ENCODE results near the gene HSD17B14. TPM values are rescaled to one million over a fixed set of nuclear protein-coding genes. Genes with fewer than 3 reads are reported as not detected.
A peak's percentile ranks its signal among the peaks of the same experiment; 100 is the strongest.

HSD17B14 gene
- total RNA-seq, 2 experiments from 2014 or later: 0.93 to 1.3 TPM

GRCh38 chr19:48861313-48861712 is 25.0 kb upstream of the HSD17B14 start:
- H3K27ac Mint-ChIP-seq: no peak overlapping the region
- DNase-seq (no peak), ATAC-seq (ENCODE audit: poor library complexity) (no peak)
- H3K9me3 ChIP-seq (ENCODE audit: control insufficient read depth in 1 of 2, insufficient read depth in 1 of 2, low read length in 2 of 2): no peaks in the 10 kb centered on the region
- POLR2A ChIA-PET: no interaction called here
- TF ChIP-seq, protein P1, sequence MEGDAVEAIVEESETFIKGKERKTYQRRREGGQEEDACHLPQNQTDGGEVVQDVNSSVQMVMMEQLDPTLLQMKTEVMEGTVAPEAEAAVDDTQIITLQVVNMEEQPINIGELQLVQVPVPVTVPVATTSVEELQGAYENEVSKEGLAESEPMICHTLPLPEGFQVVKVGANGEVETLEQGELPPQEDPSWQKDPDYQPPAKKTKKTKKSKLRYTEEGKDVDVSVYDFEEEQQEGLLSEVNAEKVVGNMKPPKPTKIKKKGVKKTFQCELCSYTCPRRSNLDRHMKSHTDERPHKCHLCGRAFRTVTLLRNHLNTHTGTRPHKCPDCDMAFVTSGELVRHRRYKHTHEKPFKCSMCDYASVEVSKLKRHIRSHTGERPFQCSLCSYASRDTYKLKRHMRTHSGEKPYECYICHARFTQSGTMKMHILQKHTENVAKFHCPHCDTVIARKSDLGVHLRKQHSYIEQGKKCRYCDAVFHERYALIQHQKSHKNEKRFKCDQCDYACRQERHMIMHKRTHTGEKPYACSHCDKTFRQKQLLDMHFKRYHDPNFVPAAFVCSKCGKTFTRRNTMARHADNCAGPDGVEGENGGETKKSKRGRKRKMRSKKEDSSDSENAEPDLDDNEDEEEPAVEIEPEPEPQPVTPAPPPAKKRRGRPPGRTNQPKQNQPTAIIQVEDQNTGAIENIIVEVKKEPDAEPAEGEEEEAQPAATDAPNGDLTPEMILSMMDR (IDR thresholded peaks at IDR 0.05): no peak
- H3K27me3 ChIP-seq (ENCODE audit: control insufficient read depth in 1 of 2, insufficient read depth in 2 of 2, low read length in 2 of 2): no peaks in the 10 kb centered on the region
- peaks cover 20% of the 10 kb centered on the region for H3K4me1 ChIP-seq (ENCODE audit: insufficient read depth, low read length)
- no peaks in the 10 kb centered on the region for H3K9me3 Mint-ChIP-seq
- H3K27ac ChIP-seq (ENCODE audit: low read depth in 1 of 2, low read length in 2 of 2): no peak overlapping the region
- H3K4me1 Mint-ChIP-seq (ENCODE audit: low read depth): peaks cover 5% of the 10 kb centered on the region
- H3K36me3 Mint-ChIP-seq (ENCODE audit: low read depth): no peaks in the 10 kb centered on the region
- CTCF ChIA-PET: no interaction called here
- intact Hi-C loops (cut with DNase I, micrococcal nuclease): no loop called here
- H3K36me3 ChIP-seq (ENCODE audit: insufficient read depth, low read length): no peaks in the 10 kb centered on the region
- H3K4me3 ChIP-seq (ENCODE audit: low read length): no peak overlapping the region
- no peaks in the 10 kb centered on the region for H3K27me3 Mint-ChIP-seq
- H3K4me3 Mint-ChIP-seq: no peak overlapping the region

DNA sequence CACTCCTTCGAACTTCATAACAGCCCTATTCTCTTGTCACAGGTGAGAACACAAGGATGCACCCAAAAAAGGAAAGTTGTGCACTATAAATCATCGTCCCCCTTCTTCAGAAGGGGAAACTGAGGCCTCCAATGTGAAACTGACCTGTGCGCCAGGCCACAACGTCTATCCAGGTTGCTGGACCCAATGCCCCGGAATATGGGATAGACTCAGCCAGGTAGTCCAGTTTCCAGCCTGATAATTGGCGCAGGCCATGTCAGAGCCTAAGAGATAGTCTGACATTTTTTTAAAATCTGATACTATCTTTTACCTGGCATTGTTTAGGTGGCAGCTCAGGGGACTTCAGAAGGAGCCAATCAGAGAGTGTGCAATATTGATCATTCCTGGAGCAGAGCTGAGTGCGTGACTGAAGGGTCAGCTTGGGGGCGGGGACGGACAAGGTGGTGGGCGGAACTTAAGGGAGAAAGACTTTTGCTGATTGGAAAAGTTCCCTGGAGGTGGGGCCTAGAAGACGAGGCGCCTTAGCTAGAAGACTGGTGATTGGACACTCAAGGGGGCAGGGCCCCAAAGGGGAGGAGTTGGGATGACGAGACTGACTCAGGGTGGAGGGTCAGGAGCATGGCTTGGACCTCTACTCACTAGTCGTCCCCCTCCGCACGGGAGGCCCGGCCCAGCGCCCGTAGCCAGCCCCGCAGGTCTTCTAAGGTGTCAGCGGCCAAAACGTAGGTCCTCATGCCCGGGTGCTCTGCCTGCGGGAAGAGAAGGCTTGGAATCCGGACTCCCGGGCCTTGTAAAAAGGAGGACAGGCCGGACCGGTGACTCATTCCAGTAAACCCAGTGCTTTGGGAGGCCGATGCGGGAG is 23.7 kb upstream of the HSD17B14 start:
- intact Hi-C loops (cut with DNase I, micrococcal nuclease): loop anchor here in 1 of 2 experiments (5.0 kb wide), 2 partner anchors 42 to 107 kb away; partner anchors contain the start of genes FTL and NUCB1

DNA sequence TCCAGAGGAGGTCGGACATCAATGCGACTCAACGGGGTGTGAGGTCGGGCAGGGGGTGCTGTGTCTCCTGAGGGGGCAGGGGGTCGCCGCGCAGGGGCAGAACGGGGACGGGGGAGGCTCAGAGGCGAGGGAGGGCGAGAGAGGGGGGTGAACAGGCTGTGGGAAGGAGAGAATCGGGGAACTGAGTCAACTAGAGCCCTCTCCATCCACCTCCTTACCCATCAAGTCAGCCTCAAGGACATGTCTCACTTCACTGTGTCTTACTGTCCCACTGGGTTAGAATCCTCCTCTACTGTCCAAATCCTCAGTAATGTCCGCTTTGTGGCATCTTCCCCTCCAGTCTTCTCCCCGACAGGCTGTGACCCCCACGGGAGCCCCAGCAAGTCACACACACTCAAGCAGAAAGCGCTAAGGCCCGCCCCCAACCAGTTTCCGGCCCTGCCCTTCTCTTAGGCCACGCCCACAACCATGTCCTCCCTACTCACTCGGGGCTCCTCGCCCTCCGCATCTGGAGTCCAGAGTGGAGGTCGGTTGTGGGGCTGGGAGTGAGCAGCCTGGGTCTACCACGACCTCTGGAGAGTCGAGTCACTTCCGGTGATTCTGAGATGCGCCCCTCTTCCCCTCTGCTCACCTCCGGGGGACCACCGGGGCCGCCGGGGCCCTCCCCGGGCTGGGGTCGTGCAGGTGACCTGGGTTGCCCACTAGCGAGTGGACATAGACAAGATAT is 22.9 kb upstream of the HSD17B14 start:
- TF ChIP-seq, protein P1 (IDR thresholded peaks at IDR 0.05): no peak
- H3K36me3 Mint-ChIP-seq (ENCODE audit: low read depth): no peaks in the 10 kb centered on the region
- H3K27me3 Mint-ChIP-seq: no peaks in the 10 kb centered on the region
- H3K9me3 ChIP-seq (ENCODE audit: control insufficient read depth in 1 of 2, insufficient read depth in 1 of 2, low read length in 2 of 2): no peaks in the 10 kb centered on the region
- H3K27ac Mint-ChIP-seq: peak overlapping the region; percentile 47
- H3K9me3 Mint-ChIP-seq: no peaks in the 10 kb centered on the region
- peaks cover 5% of the 10 kb centered on the region for H3K4me1 Mint-ChIP-seq (ENCODE audit: low read depth)
- ATAC-seq (ENCODE audit: poor library complexity): peak; percentile 83
- no peaks in the 10 kb centered on the region for H3K36me3 ChIP-seq (ENCODE audit: insufficient read depth, low read length)
- ChIA-PET POLR2A (interaction anchor here (1.0 to 1.5 kb wide), 5 partner anchors 13 to 106 kb away, joined by 4 to 7 read pairs (median 4); partner anchors contain the start of genes NUCB1 and PPP1R15A), CTCF (interaction anchor here (1.8 kb wide), 1 partner anchor 16 kb away, joined by 7 read pairs; no protein-coding TSS in a partner anchor)
- H3K4me1 ChIP-seq (ENCODE audit: insufficient read depth, low read length): peaks cover 20% of the 10 kb centered on the region
- DNase-seq: peak; percentile 64 to 89 (median 78)
- H3K4me3 ChIP-seq (ENCODE audit: low read length): peak overlapping the region; percentile 51
- peak overlapping the region; percentile 95 for H3K4me3 Mint-ChIP-seq
- no peak overlapping the region for H3K27ac ChIP-seq (ENCODE audit: low read depth in 1 of 2, low read length in 2 of 2)
- intact Hi-C loops (cut with DNase I, micrococcal nuclease): loop anchor here (1.0 to 5.0 kb wide), 3 partner anchors 13 to 108 kb away; partner anchors contain the start of genes PPP1R15A (in 2 of the 2), FTL (in 1 of the 2) and NUCB1 (in 1 of the 2)
- no peaks in the 10 kb centered on the region for H3K27me3 ChIP-seq (ENCODE audit: control insufficient read depth in 1 of 2, insufficient read depth in 2 of 2, low read length in 2 of 2)

More for the DNA sequence above, 23.7 kb upstream of the HSD17B14 start:
- ChIA-PET POLR2A (interaction anchor here (0.5 to 0.7 kb wide), 2 partner anchors 77 to 105 kb away, joined by 3 read pairs; no protein-coding TSS in a partner anchor), CTCF (interaction anchor here (1.8 kb wide), 1 partner anchor 15 kb away, joined by 7 read pairs; no protein-coding TSS in a partner anchor)
- no peaks in the 10 kb centered on the region for H3K36me3 ChIP-seq (ENCODE audit: insufficient read depth, low read length)
- Mint-ChIP-seq H3K36me3 (ENCODE audit: low read depth) (no peaks in the 10 kb centered on the region), H3K27ac (no peak overlapping the region), H3K27me3 (no peaks in the 10 kb centered on the region), H3K9me3 (no peaks in the 10 kb centered on the region), H3K4me3 (peak overlapping the region; percentile 65), H3K4me1 (ENCODE audit: low read depth) (peaks cover 5% of the 10 kb centered on the region)
- no peak for ATAC-seq (ENCODE audit: poor library complexity)
- H3K4me3 ChIP-seq (ENCODE audit: low read length): peak overlapping the region; percentile 51
- H3K9me3 ChIP-seq (ENCODE audit: control insufficient read depth in 1 of 2, insufficient read depth in 1 of 2, low read length in 2 of 2): no peaks in the 10 kb centered on the region
- DNase-seq: peak in 1 of 14 experiments; percentile 58
- no peak overlapping the region for H3K27ac ChIP-seq (ENCODE audit: low read depth in 1 of 2, low read length in 2 of 2)
- no peaks in the 10 kb centered on the region for H3K27me3 ChIP-seq (ENCODE audit: control insufficient read depth in 1 of 2, insufficient read depth in 2 of 2, low read length in 2 of 2)
- TF ChIP-seq, protein P1 (IDR thresholded peaks at IDR 0.05): no peak
- H3K4me1 ChIP-seq (ENCODE audit: insufficient read depth, low read length): peaks cover 20% of the 10 kb centered on the region

All from CD4-positive, alpha-beta T cell (primary cell).